Nephron (organoid): ENCODE data around the gene MYG1.
A peak's percentile ranks its signal among the peaks of the same experiment; 100 is the strongest.

Experiments
- H3K27ac Mint-ChIP-seq, 3 experiments: 2 replicates each; pipeline ENCODE4 v1.8.0; 2020; ENCODE audit warnings: mixed read lengths in 3 of 3, mild to moderate bottlenecking in 2 of 3, moderate library complexity in 1 of 3
- H3K27me3 Mint-ChIP-seq: 2 replicates; pipeline ENCODE4 v1.8.0; 2021; ENCODE audit warnings: low read depth, mild to moderate bottlenecking, moderate library complexity, mixed read lengths
- H3K36me3 Mint-ChIP-seq: 2 replicates; pipeline ENCODE4 v1.8.0; 2020; ENCODE audit warnings: low read depth, mixed read lengths
- H3K4me1 Mint-ChIP-seq: 2 replicates; pipeline ENCODE4 v1.8.0; 2020; ENCODE audit warnings: mixed read lengths
- H3K4me3 Mint-ChIP-seq, 3 experiments: 2 replicates each; pipeline ENCODE4 v1.8.0; 2020; ENCODE audit warnings: mild to moderate bottlenecking in 3 of 3, mixed read lengths in 3 of 3, moderate library complexity in 2 of 3
- H3K9me3 Mint-ChIP-seq: 2 replicates; pipeline ENCODE4 v1.8.0; 2020; ENCODE audit warnings: mixed read lengths
- TF ChIP-seq, protein P1 (sequence below), 3 experiments: fragments of 200-600 bp; sonication (generic); IDR thresholded peaks; one replicate each; pipeline ENCODE4 v1.5.0; 2021; ENCODE audit warnings: antibody characterized with exemption in 3 of 3; ENCODE audit not compliant: unreplicated experiment in 3 of 3

MYG1 gene

DNA sequence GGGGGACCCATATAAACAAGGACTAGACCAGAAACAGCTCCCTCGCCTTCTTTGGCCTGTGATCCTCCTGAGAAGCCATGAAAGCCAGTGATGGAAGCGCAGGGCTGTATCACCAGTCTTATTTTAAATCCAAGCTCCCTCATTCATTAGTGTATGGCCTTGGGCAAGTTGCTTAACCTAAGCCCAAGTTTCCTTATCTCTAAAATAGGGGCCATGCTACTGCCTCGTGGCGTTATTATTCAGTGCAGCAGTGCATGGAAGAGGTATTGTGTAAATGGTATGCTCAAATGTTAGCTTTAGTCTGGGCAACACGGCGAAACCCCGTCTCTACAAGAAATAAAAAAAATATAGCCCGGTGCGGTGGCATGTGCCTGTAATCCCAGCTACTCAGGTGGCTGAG lies 21.5 kb upstream of the MYG1 start:
- Mint-ChIP-seq H3K4me3 (no peak overlapping the region), H3K4me1 (no peaks in the 10 kb centered on the region), H3K36me3 (peaks cover 42% of the 10 kb centered on the region), H3K27ac (peak overlapping the region in 1 of 3 experiments; percentile 23), H3K27me3 (no peaks in the 10 kb centered on the region), H3K9me3 (no peaks in the 10 kb centered on the region)
- TF ChIP-seq, protein P1, sequence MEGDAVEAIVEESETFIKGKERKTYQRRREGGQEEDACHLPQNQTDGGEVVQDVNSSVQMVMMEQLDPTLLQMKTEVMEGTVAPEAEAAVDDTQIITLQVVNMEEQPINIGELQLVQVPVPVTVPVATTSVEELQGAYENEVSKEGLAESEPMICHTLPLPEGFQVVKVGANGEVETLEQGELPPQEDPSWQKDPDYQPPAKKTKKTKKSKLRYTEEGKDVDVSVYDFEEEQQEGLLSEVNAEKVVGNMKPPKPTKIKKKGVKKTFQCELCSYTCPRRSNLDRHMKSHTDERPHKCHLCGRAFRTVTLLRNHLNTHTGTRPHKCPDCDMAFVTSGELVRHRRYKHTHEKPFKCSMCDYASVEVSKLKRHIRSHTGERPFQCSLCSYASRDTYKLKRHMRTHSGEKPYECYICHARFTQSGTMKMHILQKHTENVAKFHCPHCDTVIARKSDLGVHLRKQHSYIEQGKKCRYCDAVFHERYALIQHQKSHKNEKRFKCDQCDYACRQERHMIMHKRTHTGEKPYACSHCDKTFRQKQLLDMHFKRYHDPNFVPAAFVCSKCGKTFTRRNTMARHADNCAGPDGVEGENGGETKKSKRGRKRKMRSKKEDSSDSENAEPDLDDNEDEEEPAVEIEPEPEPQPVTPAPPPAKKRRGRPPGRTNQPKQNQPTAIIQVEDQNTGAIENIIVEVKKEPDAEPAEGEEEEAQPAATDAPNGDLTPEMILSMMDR (IDR thresholded peaks at IDR 0.05; ENCODE audit: unreplicated experiment in 3 of 3), result no peak

GRCh38 chr12:53279283-53279869 lies 20.1 kb upstream of the MYG1 start:
- H3K9me3 Mint-ChIP-seq, result no peaks in the 10 kb centered on the region
- H3K36me3 Mint-ChIP-seq, result peaks cover 44% of the 10 kb centered on the region
- no peaks in the 10 kb centered on the region for H3K27me3 Mint-ChIP-seq
- no peaks in the 10 kb centered on the region for H3K4me1 Mint-ChIP-seq
- H3K27ac Mint-ChIP-seq, result no peak overlapping the region
- no peak overlapping the region for H3K4me3 Mint-ChIP-seq
- TF ChIP-seq, protein P1 (IDR thresholded peaks at IDR 0.05; ENCODE audit: unreplicated experiment in 3 of 3), result no peak

DNA sequence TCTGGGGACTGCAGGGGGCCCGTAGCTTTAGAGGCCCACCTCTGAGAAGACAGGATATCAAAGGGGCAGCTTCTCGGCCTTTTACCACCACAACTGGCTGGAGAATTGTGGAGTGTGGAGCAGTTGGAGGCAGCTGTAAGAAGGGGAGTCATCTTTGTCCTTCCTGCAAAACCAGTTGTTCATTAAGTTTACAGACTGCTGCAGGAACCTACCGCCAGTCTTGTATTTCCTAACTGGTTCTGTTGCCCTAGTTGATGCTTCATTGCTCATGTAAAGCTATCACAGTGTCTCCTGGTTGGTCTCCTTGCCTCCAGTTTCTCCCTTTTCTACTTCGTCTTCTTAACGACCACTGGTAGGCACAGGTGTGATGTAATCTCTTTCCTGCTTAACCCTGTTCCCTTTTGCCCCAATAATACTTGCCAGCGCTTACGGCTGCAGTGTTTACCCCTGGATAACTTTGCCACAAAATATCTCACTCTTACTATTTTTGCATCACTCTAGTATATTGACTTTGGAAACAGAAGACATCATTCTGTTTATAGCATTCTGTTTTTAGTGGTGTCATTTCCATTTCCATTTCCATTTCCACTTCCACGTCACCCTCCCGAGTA lies 19.5 kb upstream of the MYG1 start:
- Mint-ChIP-seq H3K27me3 (no peaks in the 10 kb centered on the region), H3K36me3 (peaks cover 38% of the 10 kb centered on the region), H3K27ac (no peak overlapping the region), H3K9me3 (no peaks in the 10 kb centered on the region), H3K4me1 (no peaks in the 10 kb centered on the region), H3K4me3 (no peak overlapping the region)
- TF ChIP-seq, protein P1 (IDR thresholded peaks at IDR 0.05; ENCODE audit: unreplicated experiment in 3 of 3), result no peak

GRCh38 chr12:53286448-53286847 lies 13.0 kb upstream of the MYG1 start:
- no peaks in the 10 kb centered on the region for H3K27me3 Mint-ChIP-seq
- H3K4me3 Mint-ChIP-seq, result no peak overlapping the region
- no peaks in the 10 kb centered on the region for H3K9me3 Mint-ChIP-seq
- H3K27ac Mint-ChIP-seq, result no peak overlapping the region
- H3K4me1 Mint-ChIP-seq, result no peaks in the 10 kb centered on the region
- H3K36me3 Mint-ChIP-seq, result peaks cover 35% of the 10 kb centered on the region
- TF ChIP-seq, protein P1 (IDR thresholded peaks at IDR 0.05; ENCODE audit: unreplicated experiment in 3 of 3), result no peak

DNA sequence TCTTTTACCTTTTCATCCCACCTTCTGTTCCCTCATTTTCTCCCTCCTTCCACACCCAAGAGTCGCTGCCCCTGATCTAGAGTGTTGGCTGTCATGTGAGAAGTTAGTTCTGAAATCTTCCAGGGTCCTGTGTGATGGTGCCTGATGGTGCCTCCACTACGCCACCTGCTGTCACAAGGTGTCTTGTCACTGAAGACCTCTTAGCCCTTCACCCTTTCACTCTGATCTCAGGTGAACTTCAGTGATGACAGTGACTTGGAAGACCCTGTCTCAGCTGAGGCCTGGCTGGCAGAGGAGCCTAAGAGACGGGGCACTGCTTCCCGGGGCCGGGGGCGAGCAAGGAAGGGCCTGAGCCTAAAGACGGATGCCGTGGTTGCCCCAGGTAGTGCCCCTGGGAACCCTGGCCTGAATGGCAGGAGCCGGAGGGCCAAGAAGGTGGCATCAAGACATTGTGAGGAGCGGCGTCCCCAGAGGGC lies 11.7 kb upstream of the MYG1 start:
- Mint-ChIP-seq H3K27ac (peak overlapping the region in 2 of 3 experiments; percentile 1 to 21), H3K27me3 (no peaks in the 10 kb centered on the region), H3K9me3 (no peaks in the 10 kb centered on the region), H3K4me3 (no peak overlapping the region), H3K4me1 (no peaks in the 10 kb centered on the region), H3K36me3 (peaks cover 31% of the 10 kb centered on the region)
- TF ChIP-seq, protein P1 (IDR thresholded peaks at IDR 0.05; ENCODE audit: unreplicated experiment in 3 of 3), result peak; percentile 59 to 68 (median 66)

GRCh38 chr12:53288322-53288721 lies 11.2 kb upstream of the MYG1 start:
- peaks cover 3% of the 10 kb centered on the region for H3K4me1 Mint-ChIP-seq
- TF ChIP-seq, protein P1 (IDR thresholded peaks at IDR 0.05; ENCODE audit: unreplicated experiment in 3 of 3), result no peak
- H3K4me3 Mint-ChIP-seq, result no peak overlapping the region

More at GRCh38 chr12:53288322-53288721, 11.2 kb upstream of the MYG1 start:
- Mint-ChIP-seq H3K36me3 (peaks cover 35% of the 10 kb centered on the region), H3K27ac (no peak overlapping the region), H3K9me3 (no peaks in the 10 kb centered on the region), H3K27me3 (no peaks in the 10 kb centered on the region)
